K562 (cell line): Measurements from ENCODE around the gene CNOT4. TPM values are rescaled to one million over a fixed set of nuclear protein-coding genes. Genes with fewer than 3 reads are reported as not detected.

Experiments used
- ATAC-seq: fragments of 200-7000 bp; cut with Tn5 transposase; 3 replicates; pipeline ENCODE4 v1.9.1; 2020; ENCODE audit warnings: moderate library complexity
- BruUV-seq: library from RNA; stranded (reverse); fragments of 400-500 nt; replicated peaks from 2 replicates; lab custom pipeline; 2021; lab: Mats Ljungman, UMichigan
- CTCF ChIA-PET: fragments of 300-600 bp; formaldehyde crosslinking; extraction: SDS; loops from one replicate; lab custom pipeline; 2021; ENCODE audit warnings: low intra/inter-chr PET ratio; lab: Yijun Ruan, JAX
- POLR2A ChIA-PET: fragments of 300-600, 350-650 bp; sonication (Branson Sonifier 250); formaldehyde crosslinking; extraction: SDS; loops from one replicate; lab custom pipeline; 2021; ENCODE audit warnings: antibody characterized with exemption, inconsistent platforms; lab: Yijun Ruan, JAX
- DNase-seq, 4 experiments: peaks; one replicate each; pipeline versions ENCODE4 v3.0.0 to v3.0.0-alpha.2; 2011 to 2018; ENCODE audit warnings: low spot score in 3 of 4, mixed read lengths in 3 of 4; ENCODE audit errors: extremely low read depth in 1 of 4
- FAIRE-seq: peaks from 2 replicates; lab custom pipeline; 2011; peaks lifted over from hg19 to GRCh38; lab: Jason Lieb, UNC
- H2AFZ ChIP-seq: 2 replicates; pipeline ENCODE4 v1.6.0; 2011; ENCODE audit warnings: low read depth, low read length, control low read depth, inconsistent platforms
- H3K27ac ChIP-seq: fragments of 200-600 bp; 3 replicates; pipeline ENCODE4 v1.8.0; 2011; ENCODE audit warnings: low read depth, mild to moderate bottlenecking, control low read depth, inconsistent platforms, low read length, moderate library complexity, mixed read lengths; ENCODE audit errors: extremely low read depth
- H3K27me3 ChIP-seq, 2 experiments: fragments of 300-600 bp in 1 of 2; 2 replicates in 1 of 2; 3 replicates in 1 of 2; pipeline versions ENCODE4 v1.6.0 to v1.8.0; 2011; ENCODE audit warnings: inconsistent platforms in 2 of 2, low read length in 2 of 2, mild to moderate bottlenecking in 1 of 2, mixed read lengths in 1 of 2, moderate library complexity in 1 of 2; ENCODE audit not compliant: control insufficient read depth in 2 of 2, insufficient read depth in 2 of 2
- H3K36me3 ChIP-seq: fragments of 300-600 bp; 3 replicates; pipeline ENCODE4 v1.8.0; 2011; ENCODE audit warnings: mild to moderate bottlenecking, low read length, inconsistent platforms; ENCODE audit not compliant: control insufficient read depth, insufficient read depth
- H3K4me1 ChIP-seq, 2 experiments: fragments of 200-600 bp in 1 of 2; replicated peaks in 1 of 2; 2 replicates in 1 of 2; 3 replicates in 1 of 2; pipeline versions ENCODE4 v1.5.1 to v1.8.0; 2011; ENCODE audit warnings: inconsistent platforms in 2 of 2, low read length in 2 of 2, mild to moderate bottlenecking in 1 of 2, mixed read lengths in 1 of 2, moderate library complexity in 1 of 2; ENCODE audit not compliant: control insufficient read depth in 2 of 2, insufficient read depth in 2 of 2
- H3K4me2 ChIP-seq: 2 replicates; pipeline ENCODE4 v1.6.1; 2011; ENCODE audit warnings: low read length, control low read depth, inconsistent platforms, mixed read lengths; ENCODE audit not compliant: insufficient read depth
- H3K4me3 ChIP-seq: fragments of 200-600 bp; sonication (generic), shearing (Covaris generic); 2 replicates; pipeline ENCODE4 v1.5.1; 2016; ENCODE audit warnings: control low read depth, inconsistent platforms
- H3K79me2 ChIP-seq: fragments of 200-600 bp; 3 replicates; pipeline ENCODE4 v1.8.0; 2011; ENCODE audit warnings: low read length, inconsistent platforms; ENCODE audit not compliant: control insufficient read depth, insufficient read depth
- H3K9ac ChIP-seq, 2 experiments: 2 replicates each; pipeline versions ENCODE4 v1.6.0 to v1.6.1; 2011; ENCODE audit warnings: low read depth in 2 of 2, low read length in 2 of 2, control low read depth in 1 of 2, inconsistent platforms in 1 of 2, mild to moderate bottlenecking in 1 of 2, mixed read lengths in 1 of 2; ENCODE audit not compliant: insufficient read depth in 1 of 2
- H3K9me1 ChIP-seq: one replicate; pipeline ENCODE4 v1.6.0; 2011; ENCODE audit warnings: inconsistent platforms, mild to moderate bottlenecking, low read length, moderate library complexity; ENCODE audit not compliant: control insufficient read depth, insufficient read depth
- H3K9me3 ChIP-seq: replicated peaks from 2 replicates; pipeline ENCODE4 v1.5.1; 2011; ENCODE audit warnings: low read depth, low read length, inconsistent platforms; ENCODE audit not compliant: control insufficient read depth, insufficient read depth
- H4K20me1 ChIP-seq: replicated peaks from 2 replicates; pipeline ENCODE4 v1.6.1; 2011; ENCODE audit warnings: low read length, inconsistent platforms, mixed read lengths; ENCODE audit not compliant: control insufficient read depth, insufficient read depth
- ARID1B ChIP-seq: fragments of 450-650 bp; IDR thresholded peaks from 2 replicates; pipeline ENCODE4 v1.6.1; 2016; ENCODE audit warnings: antibody characterized with exemption, mild to moderate bottlenecking, inconsistent platforms
- BRCA1 ChIP-seq, 2 experiments: fragments of 450-650 bp in 1 of 2; sonication (generic) in 1 of 2; formaldehyde crosslinking in 1 of 2; IDR thresholded peaks; 2 replicates each; pipeline versions ENCODE4 v1.5.0 to v1.6.1; 2017 to 2020; ENCODE audit warnings: mild to moderate bottlenecking in 1 of 2, missing genetic modification reagents in 1 of 2
- CTCF ChIP-seq, 3 experiments: IDR thresholded peaks in 2 of 3; conservative IDR thresholded peaks in 1 of 3; 2 replicates each; pipeline ENCODE4 v1.5.1; 2011 to 2012; ENCODE audit warnings: low read length in 3 of 3, mild to moderate bottlenecking in 3 of 3, control low read depth in 2 of 3, improper control_type of control experiment in 1 of 3, inconsistent platforms in 1 of 3, low read depth in 1 of 3, mixed read lengths in 1 of 3, moderate library complexity in 1 of 3; ENCODE audit not compliant: insufficient read depth in 2 of 3
- EWSR1 ChIP-seq: fragments of 450-650 bp; IDR thresholded peaks from 2 replicates; pipeline ENCODE4 v1.6.1; 2018; ENCODE audit warnings: borderline replicate concordance, mild to moderate bottlenecking, low read depth, moderate library complexity; ENCODE audit not compliant: partially characterized antibody
- HIVEP1 ChIP-seq: fragments of 250-450 bp; sonication (Bioruptor Pico); IDR thresholded peaks from 2 replicates; pipeline ENCODE4 v1.4.0; 2020; ENCODE audit warnings: mild to moderate bottlenecking
- IFI16 ChIP-seq: fragments of 250-450 bp; sonication (Bioruptor Pico); IDR thresholded peaks from 2 replicates; pipeline ENCODE4 v2.1.2; 2022; ENCODE audit warnings: mild to moderate bottlenecking, inconsistent platforms
- MLLT1 ChIP-seq, 2 experiments: fragments of 450-650 bp; IDR thresholded peaks; 2 replicates each; pipeline ENCODE4 v1.6.1; 2016
- OTX1 ChIP-seq: fragments of 450-650 bp; formaldehyde crosslinking; IDR thresholded peaks from 2 replicates; pipeline ENCODE4 v1.4.0; 2022; ENCODE audit warnings: mild to moderate bottlenecking
- PKNOX1 ChIP-seq: fragments of 450-650 bp; IDR thresholded peaks from 2 replicates; pipeline ENCODE4 v1.6.1; 2016
- RBBP5 ChIP-seq: fragments of 200-600 bp; sonication (generic); IDR thresholded peaks from 2 replicates; pipeline ENCODE4 v1.6.1; 2012; ENCODE audit warnings: borderline replicate concordance, mild to moderate bottlenecking, low read length, control low read depth, inconsistent platforms; ENCODE audit not compliant: insufficient read depth, poor library complexity, severe bottlenecking
- ZBTB33 ChIP-seq: sonication (generic); formaldehyde crosslinking; IDR thresholded peaks from 2 replicates; pipeline ENCODE4 v1.8.1; 2023; ENCODE audit warnings: mild to moderate bottlenecking, missing genetic modification reagents
- ZNF507 ChIP-seq: conservative IDR thresholded peaks from 2 replicates; pipeline ENCODE4 v1.6.1; 2017; ENCODE audit warnings: missing genetic modification characterization, missing compliant biosample characterization
- ZNF589 ChIP-seq: fragments of 200-800 bp; sonication (Bioruptor generic); IDR thresholded peaks from 2 replicates; pipeline ENCODE4 v1.6.1; 2016; ENCODE audit warnings: low read depth, missing genetic modification characterization, missing compliant biosample characterization
- WGBS: fragments of 100-300 bp; shearing (Covaris generic); methylation state at CpG from one replicate; pipeline ENCODE4 v1.1.6; 2016; ENCODE audit warnings: low coverage, mixed read lengths; ENCODE audit not compliant: insufficient coverage; ENCODE audit errors: missing lambda C conversion rate; 5-methylcytosine and 5-hydroxymethylcytosine counted together
- in situ Hi-C: fragments of 300-500 bp; cut with MboI; formaldehyde crosslinking; loops from 4 replicates; pipeline ENCODE4 v1.15.0; 2018; ENCODE audit warnings: inconsistent platforms, mixed read lengths
- intact Hi-C: fragments of 100-400 bp; cut with micrococcal nuclease; formaldehyde crosslinking; loops from 2 replicates; pipeline ENCODE4 v1.14.2; 2022
- polyA plus RNA-seq, 8 experiments: library from polyadenylated mRNA; depleted of rRNA in 4 of 8; stranded (reverse) in 5 of 8; unstranded in 3 of 8; fragments of >200 nt; fragmentation: Nextera tagmentation in 2 of 8; fragmentation: Illumina TruSeq in 1 of 8; extraction: Ambion mirVana in 2 of 8; extraction: Trizol in 1 of 8; gene quantifications; 2 replicates each; pipeline versions ENCODE4 v1.2.1 to v1.2.3, GENCODE V29; 2011 to 2014; ENCODE audit warnings: inconsistent platforms in 1 of 8, missing spikeins in 1 of 8
- total RNA-seq, 7 experiments: library from RNA; depleted of rRNA in 6 of 7; stranded (reverse); fragments of >200 nt in 6 of 7; fragmentation: Illumina TruSeq in 2 of 7; extraction: Trizol in 2 of 7; gene quantifications; 2 replicates each; pipeline versions ENCODE4 v1.2.1 to v1.2.3, GENCODE V29; 2011 to 2021; ENCODE audit warnings: low replicate concordance in 1 of 7

Gene CNOT4
- total and polyA plus RNA-seq, 9 of the 15 experiments (the other 6 are each of a cell fraction or from before 2014, with no cell fraction given) = 8.6 to 24.1 (median 15.4) TPM

- H3K27ac ChIP-seq = peak overlapping the region; percentile 40; the same call in 1 of the 3 replicates
- no peaks in the 10 kb centered on the region for H3K27me3 ChIP-seq
- no peaks in the 10 kb centered on the region for H3K9me1 ChIP-seq
- ATAC-seq (peak; percentile 43), DNase-seq (peak; percentile 75 to 91 (median 78)), FAIRE-seq (no peak)
- H3K4me1 ChIP-seq = peaks cover 13 to 15% of the 10 kb centered on the region in 2 experiments
- peaks cover 26% of the 10 kb centered on the region for H3K79me2 ChIP-seq
- in situ Hi-C loops (loop anchor here (10.0 kb wide), 1 partner anchor 452 kb away; no protein-coding TSS in a partner anchor), intact Hi-C loops (loop anchor here (1.0 to 10.0 kb wide), 6 partner anchors 46 to 1652 kb away; partner anchors contain the start of gene STMP1)
- H3K4me3 ChIP-seq = no peak overlapping the region
- CTCF ChIA-PET = interaction anchor here (0.6 to 2.3 kb wide), 6 partner anchors 10 to 233 kb away, joined by 3 to 24 read pairs (median 6); partner anchors contain the start of gene NUP205
- no peaks in the 10 kb centered on the region for H3K36me3 ChIP-seq
- POLR2A ChIA-PET = interaction anchor here (0.6 kb wide), 1 partner anchor 11 kb away, joined by 3 read pairs; no protein-coding TSS in a partner anchor
- H3K9me3 ChIP-seq = no peaks in the 10 kb centered on the region
- WGBS = 97% methylated on average over 2 of the region's 2 CpGs
- 0 out of 2 replicates have a peak overlapping the region, but pooled peaks have one; percentile 27 for H2AFZ ChIP-seq
- 0 out of 4 replicates have a peak overlapping the region, but pooled peaks of 1 of the 2 experiments have one; percentile 6 for H3K9ac ChIP-seq
- peaks cover 11% of the 10 kb centered on the region; the same call in 1 of the 2 replicates for H4K20me1 ChIP-seq
- H3K4me2 ChIP-seq = no peak overlapping the region
- no TSS peak for BruUV-seq
- TF ChIP-seq MLLT1 (IDR thresholded peaks at IDR 0.05) (no peak), IFI16 (CRISPR knock-in tag) (0 out of 2 replicates have a peak, but pooled peaks have one; percentile 8), CTCF (IDR thresholded peaks at IDR 0.05 in 2 of 3, conservative IDR thresholded peaks at IDR 0.05 in 1 of 3; ENCODE audit: insufficient read depth in 2 of 3, low read depth in 1 of 3, low read length in 3 of 3) (peak; percentile 79 to 95 (median 84)), ZBTB33 (CRISPR knock-in tag) (0 out of 2 replicates have a peak, but pooled peaks have one; percentile 18), OTX1 (CRISPR knock-in tag) (no peak), ARID1B (0 out of 2 replicates have a peak, but pooled peaks have one; percentile 30), RBBP5 (no peak), HIVEP1 (no peak), ZNF507 (no peak), ZNF589 (no peak), BRCA1 (IDR thresholded peaks at IDR 0.05) (no peak), BRCA1 (CRISPR knock-in tag; IDR thresholded peaks at IDR 0.05) (no peak), EWSR1 (no peak), PKNOX1 (peak; percentile 70)
These were observed 2.4 kb upstream of the CNOT4 start for GRCh38 chr7:135512135-135512887.
